ENCODE measurements around the gene RBM34. TPM values are rescaled to one million over a fixed set of nuclear protein-coding genes. Genes with fewer than 3 reads are reported as not detected.
"Not testable (repeated sequence)": the region's sequence is repeated elsewhere in the genome, so short reads cannot be mapped to it uniquely, and the experiment has no call there.

Gene RBM34
- total RNA-seq, 1 donor: 55.0 TPM

DNA sequence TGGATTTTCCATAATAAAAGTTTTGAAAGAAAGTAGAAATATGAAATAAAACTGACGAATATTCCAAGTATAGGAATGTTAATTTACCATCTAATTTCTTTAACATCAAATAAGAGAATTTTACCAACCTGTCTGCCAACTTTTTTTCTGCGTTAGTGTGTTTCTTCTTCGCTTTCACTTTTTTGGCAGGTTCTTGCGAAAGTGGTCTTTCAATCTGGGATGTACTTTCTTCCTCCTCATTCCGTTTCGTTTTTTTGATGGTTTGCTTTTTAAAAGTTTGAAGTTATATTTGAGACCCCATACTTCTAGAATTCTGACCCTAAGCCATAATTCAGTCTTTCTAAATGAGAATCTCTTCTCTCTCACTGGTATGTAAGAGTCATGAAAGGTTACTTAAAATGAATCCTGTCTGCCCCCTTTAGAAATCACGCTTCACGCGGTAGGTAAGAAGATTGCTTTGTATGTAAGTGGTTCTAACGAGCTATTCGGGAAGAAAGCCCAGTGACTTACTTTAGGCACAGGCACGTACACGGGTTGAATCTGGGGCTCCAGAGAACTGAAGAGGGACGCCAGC, 580 bp downstream of the RBM34 start:
- Histone ChIP-seq H3K9me3 (ENCODE audit: low read depth, low read length) (no peaks in the 10 kb centered on the region), H3K4me3 (ENCODE audit: insufficient read depth, low read length) (peak overlapping the region; percentile 85), H3K36me3 (ENCODE audit: insufficient read depth, low read length) (peaks cover 29% of the 10 kb centered on the region), H3K27ac (ENCODE audit: low read depth, low read length) (peak overlapping the region; percentile 82), H3K79me2 (ENCODE audit: insufficient read depth, low read length) (peaks cover 47% of the 10 kb centered on the region), H2AFZ (ENCODE audit: low read length) (peak overlapping the region; percentile 93), H3K4me1 (ENCODE audit: insufficient read depth, low read length) (peaks cover 8% of the 10 kb centered on the region), H4K20me1 (ENCODE audit: insufficient read depth, low read length) (no peaks in the 10 kb centered on the region), H3K4me2 (ENCODE audit: insufficient read depth, low read length) (peak overlapping the region; percentile 97), H3K27me3 (ENCODE audit: insufficient read depth, low read length) (no peaks in the 10 kb centered on the region)
- TF ChIP-seq, protein P1, sequence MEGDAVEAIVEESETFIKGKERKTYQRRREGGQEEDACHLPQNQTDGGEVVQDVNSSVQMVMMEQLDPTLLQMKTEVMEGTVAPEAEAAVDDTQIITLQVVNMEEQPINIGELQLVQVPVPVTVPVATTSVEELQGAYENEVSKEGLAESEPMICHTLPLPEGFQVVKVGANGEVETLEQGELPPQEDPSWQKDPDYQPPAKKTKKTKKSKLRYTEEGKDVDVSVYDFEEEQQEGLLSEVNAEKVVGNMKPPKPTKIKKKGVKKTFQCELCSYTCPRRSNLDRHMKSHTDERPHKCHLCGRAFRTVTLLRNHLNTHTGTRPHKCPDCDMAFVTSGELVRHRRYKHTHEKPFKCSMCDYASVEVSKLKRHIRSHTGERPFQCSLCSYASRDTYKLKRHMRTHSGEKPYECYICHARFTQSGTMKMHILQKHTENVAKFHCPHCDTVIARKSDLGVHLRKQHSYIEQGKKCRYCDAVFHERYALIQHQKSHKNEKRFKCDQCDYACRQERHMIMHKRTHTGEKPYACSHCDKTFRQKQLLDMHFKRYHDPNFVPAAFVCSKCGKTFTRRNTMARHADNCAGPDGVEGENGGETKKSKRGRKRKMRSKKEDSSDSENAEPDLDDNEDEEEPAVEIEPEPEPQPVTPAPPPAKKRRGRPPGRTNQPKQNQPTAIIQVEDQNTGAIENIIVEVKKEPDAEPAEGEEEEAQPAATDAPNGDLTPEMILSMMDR (IDR thresholded peaks at IDR 0.05; ENCODE audit: extremely low read depth, low read depth, low read length): no peak
- peak; percentile 92 for DNase-seq (ENCODE audit: insufficient read length, low spot score, missing footprints)

DNA sequence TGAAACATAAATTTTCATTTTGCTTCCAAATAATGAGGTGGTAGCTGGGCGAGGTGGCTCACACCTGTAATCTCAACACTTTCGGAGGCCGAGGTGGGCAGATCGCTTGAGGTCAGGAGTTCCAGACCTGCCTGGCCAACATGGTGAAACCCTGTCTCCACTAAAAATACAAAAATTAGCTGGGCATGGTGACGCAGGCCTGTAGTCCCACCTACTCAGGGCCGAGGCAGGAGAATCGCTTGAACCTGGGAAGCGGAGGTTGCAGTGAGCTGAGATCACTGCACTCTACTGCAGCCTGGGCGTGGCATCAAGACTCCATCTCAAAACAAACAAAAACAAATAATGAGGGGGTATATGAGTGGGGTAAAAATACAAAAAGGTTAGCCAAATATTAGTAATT, 1.1 kb downstream of the RBM34 start:
- DNase-seq (ENCODE audit: insufficient read length, low spot score, missing footprints); H3K27ac ChIP-seq (ENCODE audit: low read depth, low read length); H3K4me1 ChIP-seq (ENCODE audit: insufficient read depth, low read length); H3K9me3 ChIP-seq (ENCODE audit: low read depth, low read length); H2AFZ ChIP-seq (ENCODE audit: low read length); H3K27me3 ChIP-seq (ENCODE audit: insufficient read depth, low read length); H4K20me1 ChIP-seq (ENCODE audit: insufficient read depth, low read length): not testable (repeated sequence)
- peaks cover 33% of the 10 kb centered on the region for H3K36me3 ChIP-seq (ENCODE audit: insufficient read depth, low read length)
- H3K4me2 ChIP-seq (ENCODE audit: insufficient read depth, low read length): peak overlapping the region; percentile 97
- peak overlapping the region; percentile 85 for H3K4me3 ChIP-seq (ENCODE audit: insufficient read depth, low read length)
- peaks cover 47% of the 10 kb centered on the region for H3K79me2 ChIP-seq (ENCODE audit: insufficient read depth, low read length)

GRCh38 chr1:235159284-235159683, 1.8 kb downstream of the RBM34 start:
- not testable (repeated sequence) for H3K4me3 ChIP-seq (ENCODE audit: insufficient read depth, low read length); H3K27ac ChIP-seq (ENCODE audit: low read depth, low read length); DNase-seq (ENCODE audit: insufficient read length, low spot score, missing footprints); H3K9me3 ChIP-seq (ENCODE audit: low read depth, low read length); H3K4me1 ChIP-seq (ENCODE audit: insufficient read depth, low read length); H3K27me3 ChIP-seq (ENCODE audit: insufficient read depth, low read length); H4K20me1 ChIP-seq (ENCODE audit: insufficient read depth, low read length); H2AFZ ChIP-seq (ENCODE audit: low read length); H3K4me2 ChIP-seq (ENCODE audit: insufficient read depth, low read length)
- Histone ChIP-seq H3K36me3 (ENCODE audit: insufficient read depth, low read length) (peaks cover 39% of the 10 kb centered on the region), H3K79me2 (ENCODE audit: insufficient read depth, low read length) (peaks cover 47% of the 10 kb centered on the region)

DNA sequence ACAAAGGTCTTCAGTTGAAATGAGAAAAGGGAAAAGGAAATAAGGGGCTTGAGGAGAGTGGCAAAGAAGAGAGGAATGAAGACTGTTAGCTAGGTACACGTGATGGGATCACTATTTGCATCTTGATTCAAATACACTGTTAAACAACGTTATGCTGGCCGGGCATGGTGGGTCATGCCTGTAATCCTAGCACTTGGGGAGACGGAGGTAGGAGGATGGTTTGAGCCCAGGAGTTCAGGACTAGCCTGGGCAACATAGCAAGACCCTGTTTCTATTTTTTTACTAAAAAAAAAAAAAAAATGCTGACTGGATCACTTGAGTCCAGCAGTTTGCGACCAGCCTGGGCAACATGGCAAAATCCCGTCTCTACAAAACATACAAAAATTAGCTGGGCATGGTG, 2.4 kb downstream of the RBM34 start:
- no peaks in the 10 kb centered on the region for H4K20me1 ChIP-seq (ENCODE audit: insufficient read depth, low read length)

GRCh38 chr1:235157150-235157549, 3.9 kb downstream of the RBM34 start:
- Histone ChIP-seq H2AFZ (ENCODE audit: low read length) (no peak overlapping the region), H3K36me3 (ENCODE audit: insufficient read depth, low read length) (peaks cover 56% of the 10 kb centered on the region), H3K4me2 (ENCODE audit: insufficient read depth, low read length) (no peak overlapping the region), H3K79me2 (ENCODE audit: insufficient read depth, low read length) (peaks cover 51% of the 10 kb centered on the region), H3K4me3 (ENCODE audit: insufficient read depth, low read length) (no peak overlapping the region), H3K27ac (ENCODE audit: low read depth, low read length) (no peak overlapping the region), H3K4me1 (ENCODE audit: insufficient read depth, low read length) (peaks cover 8% of the 10 kb centered on the region), H3K27me3 (ENCODE audit: insufficient read depth, low read length) (no peaks in the 10 kb centered on the region), H3K9me3 (ENCODE audit: low read depth, low read length) (no peaks in the 10 kb centered on the region), H4K20me1 (ENCODE audit: insufficient read depth, low read length) (no peaks in the 10 kb centered on the region)
- DNase-seq (ENCODE audit: insufficient read length, low spot score, missing footprints): no peak
- TF ChIP-seq, protein P1 (IDR thresholded peaks at IDR 0.05; ENCODE audit: extremely low read depth, low read depth, low read length): no peak

More for the DNA sequence above, 2.4 kb downstream of the RBM34 start:
- Histone ChIP-seq H3K9me3 (ENCODE audit: low read depth, low read length) (no peaks in the 10 kb centered on the region), H3K4me2 (ENCODE audit: insufficient read depth, low read length) (no peak overlapping the region), H2AFZ (ENCODE audit: low read length) (no peak overlapping the region), H3K27me3 (ENCODE audit: insufficient read depth, low read length) (no peaks in the 10 kb centered on the region), H3K4me3 (ENCODE audit: insufficient read depth, low read length) (no peak overlapping the region), H3K79me2 (ENCODE audit: insufficient read depth, low read length) (peaks cover 48% of the 10 kb centered on the region), H3K4me1 (ENCODE audit: insufficient read depth, low read length) (peaks cover 8% of the 10 kb centered on the region), H3K27ac (ENCODE audit: low read depth, low read length) (no peak overlapping the region), H3K36me3 (ENCODE audit: insufficient read depth, low read length) (peaks cover 42% of the 10 kb centered on the region)
- DNase-seq (ENCODE audit: insufficient read length, low spot score, missing footprints): no peak
- TF ChIP-seq, protein P1 (IDR thresholded peaks at IDR 0.05; ENCODE audit: extremely low read depth, low read depth, low read length): no peak

Measured in osteoblast (primary cell).